SH-SY5Y (cell line): ENCODE data around the gene CXXC5.

Experiments used
- GATA2 ChIP-seq: IDR thresholded peaks from 2 replicates; pipeline ENCODE4 v1.6.1; 2011; ENCODE audit warnings: mild to moderate bottlenecking, low read depth, low read length
- GATA3 ChIP-seq: IDR thresholded peaks from 2 replicates; pipeline ENCODE4 v1.6.1; 2011; ENCODE audit warnings: low read depth, mild to moderate bottlenecking, low read length, moderate library complexity

- TF ChIP-seq GATA2 (no peak), GATA3 (no peak)
Observed at GRCh38 chr5:139666551-139666950, 18.4 kb downstream of the CXXC5 start.
